ENCODE results near the gene SH3GLB1. TPM values are rescaled to one million over a fixed set of nuclear protein-coding genes. Genes with fewer than 3 reads are reported as not detected.
A peak's percentile ranks its signal among the peaks of the same experiment; 100 is the strongest.

SH3GLB1 gene
- polyA plus RNA-seq, 1 donor from 2014 or later: 67.3 TPM

DNA sequence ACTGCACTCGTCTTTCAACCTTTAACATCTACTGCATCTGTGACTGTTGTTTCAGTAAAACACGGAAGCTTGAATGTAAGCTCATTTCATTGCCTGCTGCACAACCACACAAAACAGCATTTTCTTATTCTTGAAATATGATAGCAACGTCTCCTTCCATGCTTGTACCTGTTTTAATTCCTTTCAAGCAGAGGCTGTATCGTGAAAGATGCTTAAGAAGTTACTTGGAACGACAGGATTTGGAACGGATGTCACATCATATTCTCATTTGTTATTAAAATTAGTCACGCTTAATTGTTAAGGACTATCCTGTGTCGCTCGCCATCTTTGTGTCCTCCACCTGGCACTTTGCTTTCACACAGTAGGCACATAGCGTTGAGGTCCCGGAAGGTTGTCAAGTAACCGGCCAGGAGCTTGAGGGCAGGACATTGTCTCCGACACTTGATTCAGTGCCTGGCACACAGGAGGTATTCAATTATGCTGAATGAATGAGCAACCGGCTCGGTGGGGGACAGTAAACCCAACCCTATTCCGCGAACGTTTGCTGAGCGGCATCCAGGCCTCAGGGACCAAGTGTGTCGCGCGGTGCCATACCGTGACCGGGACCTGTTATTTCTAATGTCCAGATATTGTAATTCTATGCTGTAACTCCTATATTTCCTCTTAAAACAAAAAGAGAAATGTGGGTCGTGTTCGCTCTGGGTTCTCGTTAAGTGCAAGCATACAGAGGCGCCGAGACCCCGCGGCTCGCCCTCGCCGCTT lies 499 bp upstream of the SH3GLB1 start:
- Histone ChIP-seq H3K9ac (ENCODE audit: low read length) (peak overlapping the region; percentile 91), H3K36me3 (ENCODE audit: insufficient read depth, low read length) (no peaks in the 10 kb centered on the region), H3K27me3 (ENCODE audit: insufficient read depth, low read depth, low read length) (no peaks in the 10 kb centered on the region), H3K4me2 (ENCODE audit: low read length) (peak overlapping the region; percentile 61), H3F3A (ENCODE audit: insufficient read depth, low read length, poor library complexity, severe bottlenecking) (no peaks in the 10 kb centered on the region), H2AFZ (ENCODE audit: low read depth, low read length) (peak overlapping the region; percentile 84), H3K27ac (ENCODE audit: low read length) (peak overlapping the region; percentile 91), H3K79me2 (replicated peaks; ENCODE audit: insufficient read depth, low read length) (peaks cover 38% of the 10 kb centered on the region), H3K9me3 (ENCODE audit: low read length) (no peaks in the 10 kb centered on the region), H3K9me2 (ENCODE audit: insufficient read depth, low read length) (no peaks in the 10 kb centered on the region), H3K4me3 (ENCODE audit: low read length) (peak overlapping the region; percentile 83), H4K20me1 (ENCODE audit: insufficient read depth) (no peaks in the 10 kb centered on the region)
- TF ChIP-seq SMC3 (conservative IDR thresholded peaks at IDR 0.05; ENCODE audit: poor library complexity) (no peak), RAD21 (conservative IDR thresholded peaks at IDR 0.05) (no peak), EZH2 (IDR thresholded peaks at IDR 0.05; ENCODE audit: borderline replicate concordance, insufficient read depth, low read length, poor library complexity, severe bottlenecking) (no peak)

DNA sequence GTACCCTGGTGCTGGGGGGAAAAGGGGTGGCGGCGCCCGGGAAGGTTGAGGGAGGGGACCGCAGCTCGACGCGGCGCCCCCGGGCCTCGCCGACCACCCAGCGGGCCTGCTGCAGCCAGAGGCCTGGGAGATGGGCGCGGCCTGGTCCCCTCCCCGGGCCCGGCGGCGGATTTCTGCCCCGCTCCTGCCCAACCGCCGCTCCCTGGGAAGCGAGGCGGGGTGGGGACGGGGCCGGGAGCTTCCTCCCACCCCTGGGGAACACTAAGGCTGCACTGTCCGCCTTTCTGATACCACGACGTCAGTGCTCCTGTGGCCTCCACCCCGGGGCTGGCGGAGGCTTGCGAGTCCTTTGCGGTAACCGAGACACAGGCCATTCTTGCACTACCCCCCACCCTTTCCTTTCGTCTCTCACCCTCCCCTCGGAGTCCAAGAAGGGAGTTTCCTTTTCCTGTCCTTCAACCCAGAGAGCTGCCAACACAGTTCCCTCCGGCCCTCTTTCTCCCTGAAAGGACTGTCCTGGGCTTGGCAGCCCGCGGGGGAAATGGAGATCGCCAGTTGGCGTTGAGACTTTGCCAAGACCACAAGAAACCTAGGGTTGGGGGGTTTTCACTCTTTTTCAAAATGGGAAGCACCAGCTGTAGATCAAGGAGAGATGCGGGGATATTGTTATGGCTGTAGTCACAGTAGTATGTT lies 742 bp downstream of the SH3GLB1 start:
- Histone ChIP-seq H2AFZ (ENCODE audit: low read depth, low read length) (peak overlapping the region; percentile 58), H3K27me3 (ENCODE audit: insufficient read depth, low read depth, low read length) (no peaks in the 10 kb centered on the region), H3K4me3 (ENCODE audit: low read length) (peak overlapping the region; percentile 83), H3K79me2 (replicated peaks; ENCODE audit: insufficient read depth, low read length) (peaks cover 50% of the 10 kb centered on the region), H3K36me3 (ENCODE audit: insufficient read depth, low read length) (no peaks in the 10 kb centered on the region), H3K4me2 (ENCODE audit: low read length) (peak overlapping the region; percentile 95), H4K20me1 (ENCODE audit: insufficient read depth) (no peaks in the 10 kb centered on the region), H3K9ac (ENCODE audit: low read length) (peak overlapping the region; percentile 91), H3K9me2 (ENCODE audit: insufficient read depth, low read length) (no peaks in the 10 kb centered on the region), H3K9me3 (ENCODE audit: low read length) (no peaks in the 10 kb centered on the region), H3F3A (ENCODE audit: insufficient read depth, low read length, poor library complexity, severe bottlenecking) (no peaks in the 10 kb centered on the region), H3K27ac (ENCODE audit: low read length) (peak overlapping the region; percentile 91)
- no peak for TF ChIP-seq EP300 (conservative IDR thresholded peaks at IDR 0.05; ENCODE audit: poor library complexity, severe bottlenecking)
- TF ChIP-seq RAD21 (conservative IDR thresholded peaks at IDR 0.05): no peak
- peak; percentile 8 for TF ChIP-seq POLR2AphosphoS5 (IDR thresholded peaks at IDR 0.05)
- TF ChIP-seq, protein P1, sequence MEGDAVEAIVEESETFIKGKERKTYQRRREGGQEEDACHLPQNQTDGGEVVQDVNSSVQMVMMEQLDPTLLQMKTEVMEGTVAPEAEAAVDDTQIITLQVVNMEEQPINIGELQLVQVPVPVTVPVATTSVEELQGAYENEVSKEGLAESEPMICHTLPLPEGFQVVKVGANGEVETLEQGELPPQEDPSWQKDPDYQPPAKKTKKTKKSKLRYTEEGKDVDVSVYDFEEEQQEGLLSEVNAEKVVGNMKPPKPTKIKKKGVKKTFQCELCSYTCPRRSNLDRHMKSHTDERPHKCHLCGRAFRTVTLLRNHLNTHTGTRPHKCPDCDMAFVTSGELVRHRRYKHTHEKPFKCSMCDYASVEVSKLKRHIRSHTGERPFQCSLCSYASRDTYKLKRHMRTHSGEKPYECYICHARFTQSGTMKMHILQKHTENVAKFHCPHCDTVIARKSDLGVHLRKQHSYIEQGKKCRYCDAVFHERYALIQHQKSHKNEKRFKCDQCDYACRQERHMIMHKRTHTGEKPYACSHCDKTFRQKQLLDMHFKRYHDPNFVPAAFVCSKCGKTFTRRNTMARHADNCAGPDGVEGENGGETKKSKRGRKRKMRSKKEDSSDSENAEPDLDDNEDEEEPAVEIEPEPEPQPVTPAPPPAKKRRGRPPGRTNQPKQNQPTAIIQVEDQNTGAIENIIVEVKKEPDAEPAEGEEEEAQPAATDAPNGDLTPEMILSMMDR (IDR thresholded peaks at IDR 0.05; ENCODE audit: poor library complexity, severe bottlenecking): no peak
- TF ChIP-seq TAF1 (IDR thresholded peaks at IDR 0.05; ENCODE audit: low read depth): no peak
- TF ChIP-seq, protein P2, sequence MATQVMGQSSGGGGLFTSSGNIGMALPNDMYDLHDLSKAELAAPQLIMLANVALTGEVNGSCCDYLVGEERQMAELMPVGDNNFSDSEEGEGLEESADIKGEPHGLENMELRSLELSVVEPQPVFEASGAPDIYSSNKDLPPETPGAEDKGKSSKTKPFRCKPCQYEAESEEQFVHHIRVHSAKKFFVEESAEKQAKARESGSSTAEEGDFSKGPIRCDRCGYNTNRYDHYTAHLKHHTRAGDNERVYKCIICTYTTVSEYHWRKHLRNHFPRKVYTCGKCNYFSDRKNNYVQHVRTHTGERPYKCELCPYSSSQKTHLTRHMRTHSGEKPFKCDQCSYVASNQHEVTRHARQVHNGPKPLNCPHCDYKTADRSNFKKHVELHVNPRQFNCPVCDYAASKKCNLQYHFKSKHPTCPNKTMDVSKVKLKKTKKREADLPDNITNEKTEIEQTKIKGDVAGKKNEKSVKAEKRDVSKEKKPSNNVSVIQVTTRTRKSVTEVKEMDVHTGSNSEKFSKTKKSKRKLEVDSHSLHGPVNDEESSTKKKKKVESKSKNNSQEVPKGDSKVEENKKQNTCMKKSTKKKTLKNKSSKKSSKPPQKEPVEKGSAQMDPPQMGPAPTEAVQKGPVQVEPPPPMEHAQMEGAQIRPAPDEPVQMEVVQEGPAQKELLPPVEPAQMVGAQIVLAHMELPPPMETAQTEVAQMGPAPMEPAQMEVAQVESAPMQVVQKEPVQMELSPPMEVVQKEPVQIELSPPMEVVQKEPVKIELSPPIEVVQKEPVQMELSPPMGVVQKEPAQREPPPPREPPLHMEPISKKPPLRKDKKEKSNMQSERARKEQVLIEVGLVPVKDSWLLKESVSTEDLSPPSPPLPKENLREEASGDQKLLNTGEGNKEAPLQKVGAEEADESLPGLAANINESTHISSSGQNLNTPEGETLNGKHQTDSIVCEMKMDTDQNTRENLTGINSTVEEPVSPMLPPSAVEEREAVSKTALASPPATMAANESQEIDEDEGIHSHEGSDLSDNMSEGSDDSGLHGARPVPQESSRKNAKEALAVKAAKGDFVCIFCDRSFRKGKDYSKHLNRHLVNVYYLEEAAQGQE (IDR thresholded peaks at IDR 0.05; ENCODE audit: borderline replicate concordance): peak; percentile 57
- TF ChIP-seq SMC3 (conservative IDR thresholded peaks at IDR 0.05; ENCODE audit: poor library complexity): no peak
